HepG2 (cell line): ENCODE results near the gene CSNK2B. TPM values are rescaled to one million over a fixed set of nuclear protein-coding genes. Genes with fewer than 3 reads are reported as not detected.

Experiments used
- ASH2L ChIP-seq: fragments of 300-600, 200-600 bp; sonication (generic); IDR thresholded peaks from 2 replicates; pipeline ENCODE4 v1.7.0; 2017; ENCODE audit warnings: low read depth, mild to moderate bottlenecking, moderate library complexity, mixed read lengths, low read length; ENCODE audit not compliant: insufficient read length
- ATF5 ChIP-seq: sonication (generic); formaldehyde crosslinking; IDR thresholded peaks from 2 replicates; pipeline ENCODE4 v1.4.0; 2020; ENCODE audit warnings: mild to moderate bottlenecking, low read depth, missing genetic modification reagents
- HDAC6 ChIP-seq: fragments of 200-600 bp; sonication (generic); IDR thresholded peaks from 2 replicates; pipeline ENCODE4 v1.7.0; 2017; ENCODE audit warnings: mild to moderate bottlenecking, antibody characterized with exemption, low read length, low read depth
- PRDM10 ChIP-seq: sonication (generic); formaldehyde crosslinking; IDR thresholded peaks from 2 replicates; pipeline ENCODE4 v1.4.0; 2020; ENCODE audit warnings: low read depth, missing genetic modification reagents
- TBP ChIP-seq: sonication (generic); formaldehyde crosslinking; IDR thresholded peaks from 2 replicates; pipeline ENCODE4 v1.5.0; 2020; ENCODE audit warnings: missing genetic modification reagents
- THAP8 ChIP-seq: sonication (generic); formaldehyde crosslinking; IDR thresholded peaks from 2 replicates; pipeline ENCODE4 v1.5.1; 2020; ENCODE audit warnings: missing genetic modification reagents, mild to moderate bottlenecking, borderline replicate concordance
- ZBTB7B ChIP-seq: sonication (generic); formaldehyde crosslinking; IDR thresholded peaks from 2 replicates; pipeline ENCODE4 v1.4.0; 2020; ENCODE audit warnings: missing genetic modification reagents
- ZNF605 ChIP-seq: sonication (generic); formaldehyde crosslinking; IDR thresholded peaks from 2 replicates; pipeline ENCODE4 v1.8.0; 2022; ENCODE audit warnings: mild to moderate bottlenecking, missing genetic modification reagents
- ZNF768 ChIP-seq: sonication (generic); formaldehyde crosslinking; IDR thresholded peaks from 2 replicates; pipeline ENCODE4 v1.4.0; 2020; ENCODE audit warnings: missing genetic modification reagents
- ZSCAN31 ChIP-seq: sonication (generic); formaldehyde crosslinking; IDR thresholded peaks from 2 replicates; pipeline ENCODE4 v1.5.0; 2020; ENCODE audit warnings: low read depth, mild to moderate bottlenecking, missing genetic modification reagents
- polyA plus RNA-seq, 8 experiments: library from polyadenylated mRNA; depleted of rRNA in 3 of 8; stranded (reverse) in 7 of 8; unstranded in 1 of 8; fragments of >200 nt; fragmentation: Illumina TruSeq in 4 of 8; extraction: Trizol in 4 of 8; gene quantifications; 2 replicates each; pipeline versions ENCODE4 v1.2.1 to v1.2.3, GENCODE V29; 2011 to 2016; ENCODE audit warnings: low read depth in 4 of 8, missing spikeins in 1 of 8, mixed read lengths in 1 of 8; ENCODE audit not compliant: insufficient read depth in 1 of 8
- total RNA-seq, 5 experiments: library from RNA; depleted of rRNA; stranded (reverse); fragments of >200 nt; fragmentation: Illumina TruSeq; extraction: Trizol; gene quantifications; 2 replicates each; pipeline ENCODE4 v1.2.3, GENCODE V29; 2016; ENCODE audit warnings: low read depth in 1 of 5
- TF ChIP-seq, protein P1 (sequence below): sonication (generic); formaldehyde crosslinking; IDR thresholded peaks from 2 replicates; pipeline ENCODE4 v1.9.0; 2021; ENCODE audit warnings: mild to moderate bottlenecking, missing genetic modification reagents
- TF ChIP-seq, protein P2 (sequence below): sonication (generic); formaldehyde crosslinking; IDR thresholded peaks from 2 replicates; pipeline ENCODE4 v1.4.0; 2020; ENCODE audit warnings: missing genetic modification reagents, mild to moderate bottlenecking, borderline replicate concordance

CSNK2B gene
- total and polyA plus RNA-seq, 2 of the 13 experiments (the other 11 are each of a cell fraction or from before 2014, with no cell fraction given): 111 to 296 TPM

GRCh38 chr6:31642798-31643570, 22.9 kb upstream of the CSNK2B start (continued):
- TF ChIP-seq PRDM10 (CRISPR knock-in tag): peak; percentile 49
- no peak for TF ChIP-seq ATF5
- TF ChIP-seq ZBTB7B (CRISPR knock-in tag): no peak
- TF ChIP-seq ZNF605: no peak
- TF ChIP-seq ASH2L: no peak
- no peak for TF ChIP-seq ZSCAN31
- TF ChIP-seq, protein P1, sequence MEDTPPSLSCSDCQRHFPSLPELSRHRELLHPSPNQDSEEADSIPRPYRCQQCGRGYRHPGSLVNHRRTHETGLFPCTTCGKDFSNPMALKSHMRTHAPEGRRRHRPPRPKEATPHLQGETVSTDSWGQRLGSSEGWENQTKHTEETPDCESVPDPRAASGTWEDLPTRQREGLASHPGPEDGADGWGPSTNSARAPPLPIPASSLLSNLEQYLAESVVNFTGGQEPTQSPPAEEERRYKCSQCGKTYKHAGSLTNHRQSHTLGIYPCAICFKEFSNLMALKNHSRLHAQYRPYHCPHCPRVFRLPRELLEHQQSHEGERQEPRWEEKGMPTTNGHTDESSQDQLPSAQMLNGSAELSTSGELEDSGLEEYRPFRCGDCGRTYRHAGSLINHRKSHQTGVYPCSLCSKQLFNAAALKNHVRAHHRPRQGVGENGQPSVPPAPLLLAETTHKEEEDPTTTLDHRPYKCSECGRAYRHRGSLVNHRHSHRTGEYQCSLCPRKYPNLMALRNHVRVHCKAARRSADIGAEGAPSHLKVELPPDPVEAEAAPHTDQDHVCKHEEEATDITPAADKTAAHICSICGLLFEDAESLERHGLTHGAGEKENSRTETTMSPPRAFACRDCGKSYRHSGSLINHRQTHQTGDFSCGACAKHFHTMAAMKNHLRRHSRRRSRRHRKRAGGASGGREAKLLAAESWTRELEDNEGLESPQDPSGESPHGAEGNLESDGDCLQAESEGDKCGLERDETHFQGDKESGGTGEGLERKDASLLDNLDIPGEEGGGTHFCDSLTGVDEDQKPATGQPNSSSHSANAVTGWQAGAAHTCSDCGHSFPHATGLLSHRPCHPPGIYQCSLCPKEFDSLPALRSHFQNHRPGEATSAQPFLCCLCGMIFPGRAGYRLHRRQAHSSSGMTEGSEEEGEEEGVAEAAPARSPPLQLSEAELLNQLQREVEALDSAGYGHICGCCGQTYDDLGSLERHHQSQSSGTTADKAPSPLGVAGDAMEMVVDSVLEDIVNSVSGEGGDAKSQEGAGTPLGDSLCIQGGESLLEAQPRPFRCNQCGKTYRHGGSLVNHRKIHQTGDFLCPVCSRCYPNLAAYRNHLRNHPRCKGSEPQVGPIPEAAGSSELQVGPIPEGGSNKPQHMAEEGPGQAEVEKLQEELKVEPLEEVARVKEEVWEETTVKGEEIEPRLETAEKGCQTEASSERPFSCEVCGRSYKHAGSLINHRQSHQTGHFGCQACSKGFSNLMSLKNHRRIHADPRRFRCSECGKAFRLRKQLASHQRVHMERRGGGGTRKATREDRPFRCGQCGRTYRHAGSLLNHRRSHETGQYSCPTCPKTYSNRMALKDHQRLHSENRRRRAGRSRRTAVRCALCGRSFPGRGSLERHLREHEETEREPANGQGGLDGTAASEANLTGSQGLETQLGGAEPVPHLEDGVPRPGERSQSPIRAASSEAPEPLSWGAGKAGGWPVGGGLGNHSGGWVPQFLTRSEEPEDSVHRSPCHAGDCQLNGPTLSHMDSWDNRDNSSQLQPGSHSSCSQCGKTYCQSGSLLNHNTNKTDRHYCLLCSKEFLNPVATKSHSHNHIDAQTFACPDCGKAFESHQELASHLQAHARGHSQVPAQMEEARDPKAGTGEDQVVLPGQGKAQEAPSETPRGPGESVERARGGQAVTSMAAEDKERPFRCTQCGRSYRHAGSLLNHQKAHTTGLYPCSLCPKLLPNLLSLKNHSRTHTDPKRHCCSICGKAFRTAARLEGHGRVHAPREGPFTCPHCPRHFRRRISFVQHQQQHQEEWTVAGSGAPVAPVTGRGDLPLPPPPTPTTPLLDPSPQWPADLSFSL: no peak
- TF ChIP-seq HDAC6: no peak
- TF ChIP-seq ZNF768: no peak; the same call in 1 of the 2 replicates
- TF ChIP-seq, protein P2, sequence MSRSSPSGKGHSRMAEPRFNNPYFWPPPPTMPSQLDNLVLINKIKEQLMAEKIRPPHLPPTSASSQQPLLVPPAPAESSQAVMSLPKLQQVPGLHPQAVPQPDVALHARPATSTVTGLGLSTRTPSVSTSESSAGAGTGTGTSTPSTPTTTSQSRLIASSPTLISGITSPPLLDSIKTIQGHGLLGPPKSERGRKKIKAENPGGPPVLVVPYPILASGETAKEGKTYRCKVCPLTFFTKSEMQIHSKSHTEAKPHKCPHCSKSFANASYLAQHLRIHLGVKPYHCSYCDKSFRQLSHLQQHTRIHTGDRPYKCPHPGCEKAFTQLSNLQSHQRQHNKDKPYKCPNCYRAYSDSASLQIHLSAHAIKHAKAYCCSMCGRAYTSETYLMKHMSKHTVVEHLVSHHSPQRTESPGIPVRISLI (CRISPR knock-in tag): peak; percentile 88
- TF ChIP-seq TBP (CRISPR knock-in tag): no peak
- TF ChIP-seq THAP8 (CRISPR knock-in tag): no peak
